Trophoblast cell (in vitro differentiated cells and primary cell): ENCODE measurements around the gene CAV2.

Experiments
- DNase-seq, 2 donors: peaks; one replicate each; pipeline ENCODE4 v3.0.0-alpha.2; 2016
- H2AFZ ChIP-seq: 2 replicates; pipeline ENCODE4 v1.6.1; 2013; ENCODE audit warnings: low read length, moderate library complexity, mild to moderate bottlenecking; ENCODE audit not compliant: insufficient read depth, poor library complexity
- H2AK5ac ChIP-seq: 2 replicates; pipeline ENCODE4 v1.6.1; 2013; ENCODE audit warnings: mild to moderate bottlenecking, low read length
- H2BK120ac ChIP-seq: 2 replicates; pipeline ENCODE4 v1.6.1; 2013; ENCODE audit warnings: low read length, mild to moderate bottlenecking, moderate library complexity; ENCODE audit not compliant: insufficient read depth, poor library complexity
- H2BK12ac ChIP-seq: 2 replicates; pipeline ENCODE4 v1.6.1; 2013; ENCODE audit warnings: mild to moderate bottlenecking, low read length, moderate library complexity
- H2BK5ac ChIP-seq: 2 replicates; pipeline ENCODE4 v1.6.1; 2013; ENCODE audit warnings: low read length, low read depth, moderate library complexity, mild to moderate bottlenecking; ENCODE audit not compliant: poor library complexity
- H3K14ac ChIP-seq: 2 replicates; pipeline ENCODE4 v1.6.1; 2013; ENCODE audit warnings: mild to moderate bottlenecking, low read length
- H3K18ac ChIP-seq: 2 replicates; pipeline ENCODE4 v1.6.1; 2013; ENCODE audit warnings: mild to moderate bottlenecking, low read length
- H3K23ac ChIP-seq: 2 replicates; pipeline ENCODE4 v1.6.1; 2013; ENCODE audit warnings: low read length
- H3K27ac ChIP-seq: 2 replicates; pipeline ENCODE4 v1.5.1; 2013; ENCODE audit warnings: low read depth, mild to moderate bottlenecking, inconsistent platforms, low read length, moderate library complexity
- H3K27me3 ChIP-seq: 2 replicates; pipeline ENCODE4 v1.6.1; 2013; ENCODE audit warnings: inconsistent platforms, mild to moderate bottlenecking, low read length, moderate library complexity; ENCODE audit not compliant: insufficient read depth
- H3K36me3 ChIP-seq, 2 experiments: 1 replicate in 1 of 2; 2 replicates in 1 of 2; pipeline ENCODE4 v1.6.1; 2013; ENCODE audit warnings: low read length in 2 of 2, mild to moderate bottlenecking in 2 of 2, moderate library complexity in 1 of 2; ENCODE audit not compliant: insufficient read depth in 2 of 2, control insufficient read depth in 1 of 2
- H3K4ac ChIP-seq: 2 replicates; pipeline ENCODE4 v1.6.1; 2013; ENCODE audit warnings: low read depth, mild to moderate bottlenecking, low read length, moderate library complexity
- H3K4me1 ChIP-seq, 2 experiments: 1 replicate in 1 of 2; 2 replicates in 1 of 2; pipeline ENCODE4 v1.6.1; 2013; ENCODE audit warnings: low read length in 2 of 2, mild to moderate bottlenecking in 2 of 2, moderate library complexity in 1 of 2; ENCODE audit not compliant: insufficient read depth in 2 of 2, control insufficient read depth in 1 of 2
- H3K4me2 ChIP-seq: 2 replicates; pipeline ENCODE4 v1.6.1; 2013; ENCODE audit warnings: inconsistent platforms, mild to moderate bottlenecking, low read length, moderate library complexity
- H3K4me3 ChIP-seq: 2 replicates; pipeline ENCODE4 v1.5.1; 2013; ENCODE audit warnings: mild to moderate bottlenecking, low read depth, low read length, inconsistent platforms
- H3K79me1 ChIP-seq: one replicate; pipeline ENCODE4 v1.6.1; 2013; ENCODE audit warnings: low read length
- H3K79me2 ChIP-seq: 2 replicates; pipeline ENCODE4 v1.6.1; 2013; ENCODE audit warnings: low read length, mild to moderate bottlenecking; ENCODE audit not compliant: control insufficient read depth, insufficient read depth, poor library complexity
- H3K9ac ChIP-seq: 2 replicates; pipeline ENCODE4 v1.6.1; 2013; ENCODE audit warnings: mild to moderate bottlenecking, low read length
- H3K9me3 ChIP-seq: 2 replicates; pipeline ENCODE4 v1.6.1; 2013; ENCODE audit warnings: low read depth, mild to moderate bottlenecking, control low read depth, inconsistent platforms, low read length; ENCODE audit not compliant: insufficient read depth
- H4K12ac ChIP-seq: 2 replicates; pipeline ENCODE4 v1.6.1; 2013; ENCODE audit warnings: low read depth, mild to moderate bottlenecking, low read length, moderate library complexity
- H4K8ac ChIP-seq: 2 replicates; pipeline ENCODE4 v1.6.1; 2013; ENCODE audit warnings: low read depth, mild to moderate bottlenecking, low read length, moderate library complexity
- H4K91ac ChIP-seq: one replicate; pipeline ENCODE4 v1.6.1; 2013; ENCODE audit warnings: low read depth, mild to moderate bottlenecking, low read length, moderate library complexity
- WGBS: extraction: QIAGEN DNeasy Blood & Tissue Kit; methylation state at CpG from one replicate; pipeline ENCODE4 v1.1.7; 2013; ENCODE audit warnings: missing lambda C conversion rate; ENCODE audit not compliant: insufficient read length, insufficient coverage; ENCODE audit errors: extremely low coverage; 5-methylcytosine and 5-hydroxymethylcytosine counted together

The CAV2 gene

DNA sequence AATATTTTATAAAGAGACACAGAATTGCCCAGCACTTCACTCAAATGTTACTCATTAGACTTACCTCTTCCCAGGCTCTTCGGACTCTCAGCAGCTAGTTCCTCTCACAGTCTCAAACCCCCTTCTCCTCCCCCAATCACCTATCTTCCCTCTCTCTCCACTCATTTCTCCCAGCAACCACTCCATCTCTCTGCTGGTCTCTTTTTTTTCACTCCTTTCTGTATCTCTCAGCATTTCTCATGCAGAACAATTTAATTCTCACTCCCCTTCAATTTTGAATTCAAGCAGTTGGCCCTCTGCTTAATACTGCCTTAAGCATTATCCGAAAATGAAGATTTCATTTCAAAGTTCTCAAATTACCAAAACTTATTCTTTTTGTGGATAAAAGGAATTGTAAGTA lies 34.4 kb upstream of the CAV2 start:
- Histone ChIP-seq H3K36me3 (no peaks in the 10 kb centered on the region), H3K79me2 (no peaks in the 10 kb centered on the region), H3K9me3 (no peaks in the 10 kb centered on the region), H3K4me2 (no peak overlapping the region), H4K12ac (no peak overlapping the region), H3K14ac (no peak overlapping the region), H3K27ac (no peak overlapping the region), H3K4me3 (no peak overlapping the region), H2AK5ac (no peak overlapping the region), H4K91ac (no peak overlapping the region), H3K79me1 (no peaks in the 10 kb centered on the region), H3K18ac (no peak overlapping the region), H2AFZ (no peak overlapping the region), H3K4me1 (no peaks in the 10 kb centered on the region), H2BK5ac (no peak overlapping the region), H3K27me3 (no peaks in the 10 kb centered on the region), H3K9ac (no peak overlapping the region), H3K23ac (no peak overlapping the region), H4K8ac (no peak overlapping the region), H3K4ac (no peak overlapping the region), H2BK120ac (no peak overlapping the region), H2BK12ac (no peak overlapping the region)
- no CpG with 5 or more reads among the region's 2 CpGs for WGBS
- DNase-seq: no peak

- Histone ChIP-seq H4K12ac (no peak overlapping the region), H3K4me1 (no peaks in the 10 kb centered on the region), H3K14ac (no peak overlapping the region), H3K79me1 (no peaks in the 10 kb centered on the region), H4K91ac (no peak overlapping the region), H3K4ac (no peak overlapping the region), H4K8ac (no peak overlapping the region), H2AK5ac (no peak overlapping the region), H3K23ac (no peak overlapping the region), H3K9ac (no peak overlapping the region), H3K79me2 (no peaks in the 10 kb centered on the region), H2BK12ac (no peak overlapping the region), H3K9me3 (no peaks in the 10 kb centered on the region), H3K4me2 (no peak overlapping the region), H3K27ac (no peak overlapping the region), H2AFZ (no peak overlapping the region), H2BK120ac (no peak overlapping the region), H2BK5ac (no peak overlapping the region), H3K4me3 (no peak overlapping the region), H3K36me3 (no peaks in the 10 kb centered on the region), H3K18ac (no peak overlapping the region), H3K27me3 (no peaks in the 10 kb centered on the region)
- WGBS: no CpG with 5 or more reads among the region's 2 CpGs
- DNase-seq: no peak
Measured at GRCh38 chr7:116468534-116468933, 31.0 kb upstream of the CAV2 start.

GRCh38 chr7:116477625-116478024 lies 21.9 kb upstream of the CAV2 start:
- H3K4me3 ChIP-seq: no peak overlapping the region
- H4K91ac ChIP-seq: no peak overlapping the region
- H2BK12ac ChIP-seq: no peak overlapping the region
- peaks cover 0 to 4% of the 10 kb centered on the region in 2 experiments for H3K4me1 ChIP-seq
- no peak overlapping the region for H3K14ac ChIP-seq
- no peak overlapping the region for H2BK120ac ChIP-seq
- H2AK5ac ChIP-seq: no peak overlapping the region
- no peaks in the 10 kb centered on the region for H3K27me3 ChIP-seq
- no peak overlapping the region for H3K27ac ChIP-seq
- no CpG with 5 or more reads among the region's 1 CpG for WGBS
- no peaks in the 10 kb centered on the region for H3K36me3 ChIP-seq
- H3K18ac ChIP-seq: no peak overlapping the region
- H4K12ac ChIP-seq: no peak overlapping the region
- no peak for DNase-seq
- H3K79me1 ChIP-seq: no peaks in the 10 kb centered on the region
- H2AFZ ChIP-seq: no peak overlapping the region
- H3K9me3 ChIP-seq: no peaks in the 10 kb centered on the region
- H3K9ac ChIP-seq: no peak overlapping the region
- no peak overlapping the region for H4K8ac ChIP-seq
- no peaks in the 10 kb centered on the region for H3K79me2 ChIP-seq
- H3K23ac ChIP-seq: no peak overlapping the region
- no peak overlapping the region for H3K4ac ChIP-seq
- no peak overlapping the region for H2BK5ac ChIP-seq
- no peak overlapping the region for H3K4me2 ChIP-seq

- Histone ChIP-seq H3K4ac (no peak overlapping the region), H3K4me3 (no peak overlapping the region)
- no CpG with 5 or more reads among the region's 2 CpGs for WGBS
Measured at GRCh38 chr7:116478834-116479233, 20.7 kb upstream of the CAV2 start.

More at GRCh38 chr7:116478834-116479233, 20.7 kb upstream of the CAV2 start:
- H3K9me3 ChIP-seq: no peaks in the 10 kb centered on the region
- H4K12ac ChIP-seq: no peak overlapping the region
- H3K9ac ChIP-seq: no peak overlapping the region
- peaks cover 0 to 4% of the 10 kb centered on the region in 2 experiments for H3K4me1 ChIP-seq
- no peak overlapping the region for H2BK5ac ChIP-seq
- no peak overlapping the region for H4K8ac ChIP-seq
- H3K27ac ChIP-seq: no peak overlapping the region
- H3K4me2 ChIP-seq: no peak overlapping the region
- H3K36me3 ChIP-seq: no peaks in the 10 kb centered on the region
- H3K14ac ChIP-seq: no peak overlapping the region
- H3K23ac ChIP-seq: no peak overlapping the region
- no peaks in the 10 kb centered on the region for H3K79me2 ChIP-seq
- no peak for DNase-seq
- no peak overlapping the region for H2BK120ac ChIP-seq
- no peaks in the 10 kb centered on the region for H3K27me3 ChIP-seq
- H2AK5ac ChIP-seq: no peak overlapping the region
- no peak overlapping the region for H4K91ac ChIP-seq
- H3K79me1 ChIP-seq: no peaks in the 10 kb centered on the region
- no peak overlapping the region for H2AFZ ChIP-seq
- H3K18ac ChIP-seq: no peak overlapping the region
- no peak overlapping the region for H2BK12ac ChIP-seq
